Activated T-helper 1 cell treated with anti-CD3 and anti-CD28 coated beads, Interleukin-12 subunit alpha, Interleukin-12 subunit beta, Interleukin-2, Interleukin-4 antibody, amounts not matched to agents 30 ng/mL and 10 ng/mL and 1 ng/mL, durations not matched to agents 14 hours and 24 hours and 36 hours (primary cell): ENCODE data around the gene UNC119. TPM values are rescaled to one million over a fixed set of nuclear protein-coding genes. Genes with fewer than 3 reads are reported as not detected.

Experiments used
- DNase-seq: peaks from one replicate; pipeline ENCODE4 v3.0.0; 2021; ENCODE audit warnings: low spot score
- H3K27ac Mint-ChIP-seq: one replicate; pipeline ENCODE4 v1.8.0; 2021; ENCODE audit warnings: mild to moderate bottlenecking, mixed read lengths
- H3K27me3 Mint-ChIP-seq: one replicate; pipeline ENCODE4 v1.8.0; 2022; ENCODE audit warnings: mild to moderate bottlenecking, moderate library complexity, mixed read lengths; ENCODE audit not compliant: insufficient read depth
- H3K36me3 Mint-ChIP-seq: one replicate; pipeline ENCODE4 v1.8.0; 2021; ENCODE audit warnings: low read depth, mixed read lengths
- H3K4me1 Mint-ChIP-seq: one replicate; pipeline ENCODE4 v1.8.0; 2021; ENCODE audit warnings: low read depth, mixed read lengths
- H3K4me3 Mint-ChIP-seq: one replicate; pipeline ENCODE4 v1.8.0; 2021; ENCODE audit warnings: mild to moderate bottlenecking, moderate library complexity, mixed read lengths
- H3K9me3 Mint-ChIP-seq: one replicate; pipeline ENCODE4 v1.8.0; 2021; ENCODE audit warnings: mixed read lengths
- intact Hi-C: fragments of 100-400 bp; cut with micrococcal nuclease; formaldehyde crosslinking; loops from one replicate; pipeline ENCODE4 v1.15.1; 2024
- total RNA-seq: library from RNA; stranded (reverse); gene quantifications from 2 replicates; pipeline ENCODE4 v1.2.3, GENCODE V29; 2022

The UNC119 gene
- total RNA-seq, 1 donor from 2014 or later: 63.9 TPM

DNA sequence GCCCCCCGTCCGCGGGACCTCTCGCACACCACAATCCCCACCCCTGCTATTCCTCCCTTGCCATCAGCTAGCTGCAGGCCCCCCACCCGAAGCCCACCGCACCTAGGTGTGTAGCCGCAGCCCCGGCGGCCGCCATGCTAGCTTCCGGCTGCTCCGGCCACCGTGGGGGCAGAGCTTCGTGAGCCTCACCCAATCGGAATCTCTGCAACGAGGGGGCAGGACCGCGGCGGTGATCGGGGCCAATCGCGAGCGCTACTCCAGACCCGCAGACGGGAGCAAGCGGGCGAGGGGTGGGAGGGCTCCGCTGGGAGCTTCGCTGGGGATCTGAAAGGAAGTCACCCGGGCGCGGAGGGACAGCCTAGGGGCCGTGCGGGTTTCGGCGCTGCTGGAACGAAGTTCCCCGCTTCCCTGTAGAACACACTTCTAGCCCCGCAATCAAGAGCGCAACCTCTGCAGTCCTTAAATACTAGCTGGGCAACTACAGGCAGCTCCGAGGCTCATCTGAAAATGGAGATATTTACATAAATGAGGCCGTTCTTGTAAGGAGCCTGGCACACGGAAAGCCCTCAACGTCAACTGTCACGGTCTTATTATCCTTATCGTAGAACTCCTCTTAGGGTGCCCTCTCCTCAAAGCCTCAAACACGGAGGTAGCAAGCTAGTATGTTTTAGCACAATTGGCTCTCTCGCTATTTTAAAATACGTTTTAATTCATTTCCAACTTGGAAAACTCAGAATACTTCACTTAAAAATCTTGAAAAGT, 19.1 kb upstream of the UNC119 start, which contains the start of gene PIGS:
TSS of gene PIGS (minus strand) at position 164 of the 762 bp plus-strand sequence. CDS start at position 136, 28 bp downstream.
- H3K27ac Mint-ChIP-seq: peak within 1 kb of the TSS; percentile 88
- H3K4me1 Mint-ChIP-seq: peaks cover 81% of the 10 kb centered on the region
- intact Hi-C loops: loop anchor here (1.0 to 10.0 kb wide), 7 partner anchors 8 to 383 kb away; partner anchors contain the start of genes BLTP2, PHF12, SDF2 and SPAG5
- peak; percentile 91 for DNase-seq
- peak within 1 kb of the TSS; percentile 94 for H3K4me3 Mint-ChIP-seq
- no peaks in the 10 kb centered on the region for H3K9me3 Mint-ChIP-seq
- no peaks in the 10 kb centered on the region for H3K27me3 Mint-ChIP-seq
- H3K36me3 Mint-ChIP-seq: peaks cover 38% of the 10 kb centered on the region

DNA sequence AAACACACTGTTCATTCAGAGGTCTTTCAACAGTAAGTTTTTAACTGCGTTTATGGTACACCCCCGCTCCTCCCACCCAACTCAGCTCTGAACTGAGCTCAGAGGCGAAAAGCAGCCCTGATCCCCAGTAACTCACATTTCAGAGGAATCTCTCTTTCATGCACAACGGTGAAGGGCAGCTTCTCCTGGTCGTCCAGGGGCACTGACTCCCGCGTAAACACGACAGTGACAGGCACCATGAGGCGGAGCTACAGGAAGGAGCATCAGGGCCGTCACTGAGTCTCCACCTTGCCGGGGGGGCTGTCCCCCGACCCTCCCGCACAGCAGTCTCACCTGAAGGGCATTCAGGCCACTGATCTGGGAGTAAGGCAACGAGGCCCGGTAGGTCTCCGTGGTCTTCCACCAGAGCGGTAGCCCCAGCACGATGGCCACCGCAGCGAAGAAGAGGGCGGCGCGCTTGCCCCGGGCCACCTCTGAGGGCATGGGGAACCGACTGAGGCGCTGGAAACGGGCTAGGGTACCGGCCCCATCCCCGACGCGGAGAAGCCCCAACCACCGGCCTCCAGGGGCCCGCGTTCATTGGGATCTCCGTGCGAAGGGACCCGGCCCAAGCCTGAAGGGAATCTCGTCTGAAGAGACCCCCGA, 18.4 kb upstream of the UNC119 start:
- H3K36me3 Mint-ChIP-seq: peaks cover 36% of the 10 kb centered on the region
- H3K9me3 Mint-ChIP-seq: no peaks in the 10 kb centered on the region
- H3K4me3 Mint-ChIP-seq: peak overlapping the region; percentile 94
- peak; percentile 45 for DNase-seq
- intact Hi-C loops: loop anchor here (1.0 to 10.0 kb wide), 7 partner anchors 8 to 384 kb away; partner anchors contain the start of genes BLTP2, PHF12, SDF2 and SPAG5
- H3K27me3 Mint-ChIP-seq: no peaks in the 10 kb centered on the region
- peak overlapping the region; percentile 86 for H3K27ac Mint-ChIP-seq
- peaks cover 74% of the 10 kb centered on the region for H3K4me1 Mint-ChIP-seq

DNA sequence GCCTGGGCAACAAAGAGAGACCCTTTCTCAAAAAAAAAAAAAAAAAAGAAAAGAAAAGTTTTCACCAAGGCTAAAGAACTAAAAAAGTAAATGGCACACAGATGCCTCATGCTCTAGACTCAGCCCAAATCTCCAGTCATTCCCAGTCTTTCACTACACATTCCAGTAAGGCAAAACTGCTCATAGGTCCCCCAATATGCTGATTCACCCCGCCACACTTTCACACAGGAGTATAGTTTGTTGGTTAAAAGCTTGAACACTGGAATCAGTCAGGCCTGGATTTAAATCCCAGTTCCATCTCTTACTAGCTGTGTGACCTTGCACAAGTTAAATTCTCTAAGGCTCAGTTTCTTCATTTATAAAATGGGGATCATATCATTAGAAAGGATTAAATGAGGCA, 17.0 kb upstream of the UNC119 start:
- no peaks in the 10 kb centered on the region for H3K9me3 Mint-ChIP-seq
- H3K27ac Mint-ChIP-seq: no peak overlapping the region
- peaks cover 36% of the 10 kb centered on the region for H3K36me3 Mint-ChIP-seq
- H3K27me3 Mint-ChIP-seq: no peaks in the 10 kb centered on the region
- intact Hi-C loops: no loop called here
- H3K4me3 Mint-ChIP-seq: peak overlapping the region; percentile 94
- H3K4me1 Mint-ChIP-seq: peaks cover 61% of the 10 kb centered on the region
- DNase-seq: no peak

DNA sequence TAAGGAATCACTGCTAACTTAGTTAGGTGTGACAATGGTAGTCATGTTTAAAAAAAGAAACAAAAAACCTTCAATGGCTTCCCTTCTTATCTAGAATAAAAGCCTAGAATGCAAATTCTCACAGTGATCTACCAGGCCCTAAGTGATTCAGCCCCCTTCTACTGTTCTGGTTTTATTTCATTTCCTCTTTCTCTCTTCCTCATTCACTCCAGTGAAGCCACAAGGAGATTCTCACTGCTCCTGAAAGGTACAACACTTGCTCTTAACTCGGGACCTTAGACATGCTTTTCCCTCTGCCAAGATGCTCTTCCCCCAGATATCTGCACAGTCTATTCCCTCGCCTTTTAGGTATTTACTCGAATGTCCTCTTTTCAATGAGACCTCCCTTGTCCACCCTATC, 15.2 kb upstream of the UNC119 start:
- Mint-ChIP-seq H3K36me3 (peaks cover 33% of the 10 kb centered on the region), H3K4me3 (peak overlapping the region; percentile 17), H3K27me3 (no peaks in the 10 kb centered on the region), H3K27ac (peak overlapping the region; percentile 18), H3K9me3 (no peaks in the 10 kb centered on the region), H3K4me1 (peaks cover 48% of the 10 kb centered on the region)
- intact Hi-C loops: no loop called here
- DNase-seq: no peak

DNA sequence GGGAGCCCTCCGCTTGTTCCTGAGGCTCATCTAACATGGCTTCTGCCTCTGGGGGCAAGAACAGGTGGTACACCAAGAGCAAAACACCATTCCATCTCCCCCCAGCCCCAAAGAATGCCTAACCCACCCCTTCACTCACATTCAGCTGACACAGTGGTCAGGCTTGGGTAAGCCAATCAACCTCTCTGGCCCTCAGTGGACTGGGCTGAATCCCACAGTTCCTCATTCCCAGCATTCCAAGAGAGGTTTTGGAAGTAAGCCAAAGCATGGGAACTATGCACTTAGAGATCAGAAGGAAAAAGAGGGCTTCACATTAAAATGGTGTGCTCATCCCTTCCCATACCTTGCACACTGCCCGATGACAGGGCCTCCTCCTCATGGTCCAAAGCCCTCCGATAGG, 11.1 kb upstream of the UNC119 start:
- no peak for DNase-seq
- Mint-ChIP-seq H3K4me3 (no peak overlapping the region), H3K27me3 (no peaks in the 10 kb centered on the region), H3K4me1 (peaks cover 27% of the 10 kb centered on the region), H3K27ac (no peak overlapping the region), H3K9me3 (no peaks in the 10 kb centered on the region), H3K36me3 (peaks cover 39% of the 10 kb centered on the region)
- intact Hi-C loops: no loop called here

DNA sequence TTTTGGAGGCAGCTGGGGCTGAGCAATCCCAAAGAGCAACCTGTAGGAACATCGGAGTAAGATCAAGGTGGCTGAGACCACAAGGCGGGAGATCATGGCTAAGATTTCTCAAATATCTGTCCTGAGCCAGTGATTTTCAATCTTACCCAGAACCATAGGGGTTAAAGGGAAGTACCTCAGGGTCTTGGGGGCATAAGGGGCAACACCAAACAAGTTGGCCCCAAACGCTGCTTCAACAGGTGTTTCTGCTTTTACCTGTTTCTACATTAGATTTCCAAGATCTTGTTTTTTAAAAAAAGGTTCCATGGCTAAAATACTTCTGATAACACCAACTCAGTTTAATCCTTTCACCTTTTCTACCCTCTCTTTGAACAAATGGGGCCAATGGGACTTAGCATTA, 2.6 kb upstream of the UNC119 start:
- DNase-seq: no peak
- no peaks in the 10 kb centered on the region for H3K9me3 Mint-ChIP-seq
- H3K27me3 Mint-ChIP-seq: no peaks in the 10 kb centered on the region
- no peak overlapping the region for H3K4me3 Mint-ChIP-seq
- H3K36me3 Mint-ChIP-seq: peaks cover 57% of the 10 kb centered on the region
- intact Hi-C loops: no loop called here
- peaks cover 53% of the 10 kb centered on the region for H3K4me1 Mint-ChIP-seq
- H3K27ac Mint-ChIP-seq: no peak overlapping the region

DNA sequence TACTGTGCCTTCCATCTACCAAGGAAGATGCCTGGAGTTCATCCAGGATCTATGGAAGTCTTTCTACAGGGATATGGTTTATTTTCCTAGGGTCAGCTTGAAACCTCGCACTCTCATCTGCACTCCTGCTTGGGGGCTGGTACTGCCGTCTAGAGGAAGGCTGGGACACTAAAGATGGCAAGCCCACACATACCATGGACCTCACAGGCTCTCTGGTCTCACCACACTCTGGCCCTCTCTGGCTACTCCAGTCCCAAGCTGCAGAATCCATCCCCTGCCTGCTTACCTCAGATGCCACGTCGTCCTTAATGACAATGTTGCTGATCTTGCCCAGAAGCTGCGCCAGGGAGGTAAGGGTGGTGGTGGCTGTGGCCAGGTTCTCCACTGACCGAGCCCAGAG, 2.1 kb upstream of the UNC119 start:
- Mint-ChIP-seq H3K27ac (no peak overlapping the region), H3K27me3 (no peaks in the 10 kb centered on the region), H3K36me3 (peaks cover 52% of the 10 kb centered on the region), H3K9me3 (no peaks in the 10 kb centered on the region), H3K4me1 (peaks cover 53% of the 10 kb centered on the region), H3K4me3 (no peak overlapping the region)
- intact Hi-C loops: no loop called here
- DNase-seq: no peak

DNA sequence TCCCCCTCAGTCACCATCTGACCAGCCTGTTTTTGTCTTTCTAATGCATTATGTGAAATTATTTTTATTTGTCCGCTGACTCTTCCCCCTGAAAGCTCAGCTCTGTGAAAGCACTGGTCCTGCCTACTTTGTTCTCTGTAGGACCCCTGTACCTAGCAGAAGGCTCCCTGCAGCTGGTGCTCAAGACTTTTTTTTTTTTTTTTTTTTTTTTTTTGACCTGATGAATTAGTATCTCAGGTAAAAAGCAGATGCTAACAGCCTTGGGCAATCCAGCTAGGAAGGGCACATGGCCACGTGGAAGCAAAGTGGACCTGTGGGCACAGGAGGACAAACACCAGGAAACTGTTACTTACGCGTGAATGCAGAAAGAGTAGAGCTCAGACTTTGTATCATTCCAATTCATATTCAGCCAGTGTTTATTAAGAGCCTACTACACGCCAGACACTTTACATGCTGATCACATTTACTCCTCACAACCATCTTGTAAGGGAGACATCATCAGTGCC, 629 bp upstream of the UNC119 start:
- DNase-seq: no peak
- Mint-ChIP-seq H3K36me3 (peaks cover 48% of the 10 kb centered on the region), H3K4me1 (peaks cover 64% of the 10 kb centered on the region), H3K27me3 (no peaks in the 10 kb centered on the region), H3K9me3 (no peaks in the 10 kb centered on the region), H3K4me3 (peak overlapping the region; percentile 84), H3K27ac (peak overlapping the region; percentile 77)
- intact Hi-C loops: loop anchor here (1.0 kb wide), 2 partner anchors 18 to 23 kb away; partner anchors contain the start of genes ALDOC and PIGS

DNA sequence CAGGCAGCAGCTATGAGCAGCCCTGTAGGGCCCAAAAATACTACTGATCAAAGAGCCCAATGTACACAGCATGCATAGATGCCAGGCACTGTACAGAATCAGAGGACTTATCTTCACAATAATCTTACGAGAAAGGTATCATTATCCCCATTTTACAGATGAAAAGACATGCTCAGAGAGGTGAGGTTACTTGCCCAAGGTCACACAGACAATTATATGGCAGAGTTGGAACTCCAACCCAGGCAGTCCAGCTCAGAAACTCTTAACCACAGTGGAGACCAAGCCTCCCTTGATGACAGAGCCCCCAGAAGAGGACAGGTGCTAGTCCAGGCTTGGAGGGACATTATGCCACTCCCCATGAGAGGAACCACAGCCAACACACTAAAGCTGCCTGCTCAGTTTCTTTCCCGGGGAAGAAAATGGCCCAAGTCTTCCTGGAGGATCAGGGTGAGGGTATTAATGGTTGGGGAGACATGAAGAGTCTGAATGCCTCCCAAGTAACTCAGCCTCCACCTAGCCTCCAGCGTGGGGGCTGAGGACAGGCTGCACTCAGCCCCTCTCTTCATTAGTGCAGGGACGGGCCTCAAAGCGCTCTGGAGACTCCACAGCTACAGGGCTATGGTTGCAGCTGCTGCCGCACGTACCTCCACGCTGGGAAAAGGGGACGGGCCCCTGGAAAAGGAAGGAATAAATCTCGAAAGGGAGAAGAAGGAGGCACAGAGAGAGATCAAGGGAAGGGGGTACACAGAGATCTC, 826 bp downstream of the UNC119 start:
- peak overlapping the region; percentile 91 for H3K27ac Mint-ChIP-seq
- H3K27me3 Mint-ChIP-seq: no peaks in the 10 kb centered on the region
- no peaks in the 10 kb centered on the region for H3K9me3 Mint-ChIP-seq
- intact Hi-C loops: loop anchor here (1.0 kb wide), 2 partner anchors 20 to 25 kb away; partner anchors contain the start of genes ALDOC and PIGS
- no peak for DNase-seq
- peaks cover 38% of the 10 kb centered on the region for H3K36me3 Mint-ChIP-seq
- H3K4me1 Mint-ChIP-seq: peaks cover 63% of the 10 kb centered on the region
- peak overlapping the region; percentile 94 for H3K4me3 Mint-ChIP-seq

DNA sequence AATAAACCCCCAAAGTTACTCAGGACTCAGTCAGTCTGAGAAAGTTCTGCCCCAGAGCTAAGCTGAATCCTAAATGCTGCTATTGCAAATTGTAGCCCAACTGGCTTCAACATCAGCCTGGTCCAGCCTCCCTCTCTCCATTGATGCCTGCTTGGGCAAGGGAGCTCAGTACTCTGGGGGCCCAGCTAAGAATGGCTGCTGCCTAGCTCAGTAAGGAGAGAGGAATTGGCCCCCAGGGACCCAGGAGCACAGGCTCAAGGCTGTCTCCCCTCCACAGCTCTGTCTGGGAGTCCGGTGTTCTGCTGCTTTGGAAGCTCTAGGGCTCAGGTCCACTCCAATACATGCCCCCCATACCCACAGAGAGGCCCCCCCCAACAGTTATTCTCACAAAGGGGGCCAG, 1.6 kb downstream of the UNC119 start:
- no peaks in the 10 kb centered on the region for H3K9me3 Mint-ChIP-seq
- DNase-seq: no peak
- H3K27me3 Mint-ChIP-seq: no peaks in the 10 kb centered on the region
- H3K4me3 Mint-ChIP-seq: peak overlapping the region; percentile 94
- H3K36me3 Mint-ChIP-seq: peaks cover 31% of the 10 kb centered on the region
- intact Hi-C loops: no loop called here
- peak overlapping the region; percentile 91 for H3K27ac Mint-ChIP-seq
- H3K4me1 Mint-ChIP-seq: peaks cover 63% of the 10 kb centered on the region

DNA sequence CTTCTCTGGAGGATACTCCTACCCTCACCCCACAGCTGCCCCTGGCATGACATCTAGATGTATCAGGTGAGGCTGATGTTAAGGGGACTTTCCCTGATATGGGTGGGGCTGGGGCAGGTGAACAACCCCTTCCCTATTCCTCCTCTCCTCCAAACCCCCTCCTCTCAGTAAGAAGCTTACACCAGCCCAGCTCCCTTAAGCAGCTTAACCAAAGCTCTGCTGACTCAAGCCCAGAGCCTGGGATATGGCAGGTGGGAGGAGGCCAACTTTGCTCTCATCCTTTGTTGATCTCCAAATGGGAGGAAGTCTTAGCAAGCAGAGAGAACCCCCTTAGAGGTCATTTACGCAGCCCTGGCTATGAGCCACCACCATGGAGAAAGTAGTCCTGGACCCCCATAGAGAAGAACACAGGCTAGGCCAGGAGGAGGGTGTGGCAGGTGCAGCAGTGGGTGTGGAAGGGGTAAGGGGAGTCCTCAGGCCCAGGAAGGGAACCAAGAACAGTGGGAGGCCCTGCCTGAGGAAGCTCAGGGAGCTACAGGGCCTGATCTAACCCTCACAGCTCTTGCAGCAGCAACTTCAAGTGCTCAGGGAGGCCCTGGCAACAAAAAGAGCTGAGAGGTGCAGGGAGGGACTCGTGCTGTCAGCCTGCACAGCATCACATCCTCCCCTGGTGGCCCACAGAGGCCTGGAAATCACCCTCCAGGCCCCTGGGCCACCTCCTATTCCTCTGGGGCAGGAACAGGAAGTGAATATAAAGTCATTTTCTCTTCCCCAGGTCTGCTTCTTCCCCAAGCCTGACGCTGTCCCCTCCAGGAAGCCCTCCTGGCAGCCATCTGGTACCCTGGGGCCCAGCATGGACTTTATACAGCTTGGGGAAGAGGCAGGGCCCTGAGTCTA, 2.9 kb downstream of the UNC119 start:
- DNase-seq: peak; percentile 79
- Mint-ChIP-seq H3K4me1 (peaks cover 63% of the 10 kb centered on the region), H3K36me3 (peaks cover 23% of the 10 kb centered on the region), H3K4me3 (peak overlapping the region; percentile 94), H3K9me3 (no peaks in the 10 kb centered on the region), H3K27me3 (no peaks in the 10 kb centered on the region), H3K27ac (peak overlapping the region; percentile 91)
- intact Hi-C loops: loop anchor here (1.0 to 5.0 kb wide), 3 partner anchors 49 to 177 kb away; partner anchors contain the start of genes RSKR, SARM1 and VTN
